NT2/D1 (cell line): ENCODE results near the gene NSFL1C.

Source experiments
- DNase-seq: peaks from one replicate; pipeline ENCODE4 v3.0.0-alpha.2; 2011; ENCODE audit warnings: low read depth, low spot score
- H3K27me3 ChIP-seq: 2 replicates; pipeline ENCODE4 v1.6.0; 2011; ENCODE audit warnings: mild to moderate bottlenecking; ENCODE audit not compliant: insufficient read length, insufficient read depth
- H3K36me3 ChIP-seq: 2 replicates; pipeline ENCODE4 v1.6.1; 2011; ENCODE audit warnings: mild to moderate bottlenecking, low read length, mixed read lengths; ENCODE audit not compliant: insufficient read depth, insufficient read length
- H3K4me1 ChIP-seq: 2 replicates; pipeline ENCODE4 v1.5.1; 2011; ENCODE audit not compliant: insufficient read depth, insufficient read length
- H3K4me3 ChIP-seq: 2 replicates; pipeline ENCODE4 v1.5.1; 2011; ENCODE audit warnings: low read depth; ENCODE audit not compliant: insufficient read length
- H3K9ac ChIP-seq: 2 replicates; pipeline ENCODE4 v1.6.0; 2011; ENCODE audit warnings: low read depth; ENCODE audit not compliant: insufficient read length
- H3K9me3 ChIP-seq: 2 replicates; pipeline ENCODE4 v1.5.1; 2011; ENCODE audit warnings: mild to moderate bottlenecking, low read length; ENCODE audit not compliant: insufficient read depth
- SUZ12 ChIP-seq: IDR thresholded peaks from 2 replicates; pipeline ENCODE4 v1.6.1; 2011; ENCODE audit not compliant: insufficient read length, insufficient read depth; ENCODE audit errors: extremely low read depth
- YY1 ChIP-seq: IDR thresholded peaks from 2 replicates; pipeline ENCODE4 v1.6.1; 2011; ENCODE audit not compliant: insufficient read length, insufficient read depth
- ZNF274 ChIP-seq: IDR thresholded peaks from 2 replicates; pipeline ENCODE4 v1.6.1; 2011; ENCODE audit warnings: mild to moderate bottlenecking, low read depth, low read length

The NSFL1C gene

DNA sequence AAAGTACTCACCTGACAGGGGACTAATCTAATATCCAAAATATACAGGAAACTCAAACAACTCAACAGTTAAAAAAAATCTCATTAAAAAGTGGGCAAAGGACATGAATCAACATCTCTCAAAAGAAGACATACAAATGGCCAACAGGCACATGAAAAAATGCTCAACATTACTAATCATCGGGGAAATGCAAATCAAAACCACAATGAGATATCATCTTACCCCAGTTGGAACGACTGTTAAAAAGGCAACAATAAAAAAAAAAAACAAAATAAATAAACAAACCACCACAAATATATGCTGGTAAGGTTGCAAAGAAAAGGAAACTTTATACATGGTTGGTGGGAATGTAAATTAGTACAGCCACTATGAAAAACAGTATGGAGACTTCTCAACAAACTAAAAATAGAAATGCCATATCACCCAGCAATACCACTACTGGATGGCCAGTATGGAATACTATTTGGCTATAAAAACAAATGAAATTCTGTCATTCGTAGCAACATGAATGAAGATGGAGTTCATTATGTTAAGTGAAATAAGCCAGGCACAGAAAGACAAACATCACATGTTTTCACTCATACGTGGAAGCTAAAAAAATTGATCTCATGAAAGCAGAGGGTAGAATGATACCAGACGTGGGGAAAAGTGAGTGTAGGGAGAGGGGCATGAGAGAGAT, 17.9 kb upstream of the NSFL1C start:
- peaks cover 6% of the 10 kb centered on the region for H3K27me3 ChIP-seq
- H3K4me3 ChIP-seq, result no peak overlapping the region
- H3K9me3 ChIP-seq, result no peaks in the 10 kb centered on the region
- no peak overlapping the region for H3K9ac ChIP-seq
- TF ChIP-seq YY1 (no peak), SUZ12 (no peak), ZNF274 (no peak)
- no peaks in the 10 kb centered on the region for H3K36me3 ChIP-seq
- no peak for DNase-seq
- H3K4me1 ChIP-seq, result no peaks in the 10 kb centered on the region

DNA sequence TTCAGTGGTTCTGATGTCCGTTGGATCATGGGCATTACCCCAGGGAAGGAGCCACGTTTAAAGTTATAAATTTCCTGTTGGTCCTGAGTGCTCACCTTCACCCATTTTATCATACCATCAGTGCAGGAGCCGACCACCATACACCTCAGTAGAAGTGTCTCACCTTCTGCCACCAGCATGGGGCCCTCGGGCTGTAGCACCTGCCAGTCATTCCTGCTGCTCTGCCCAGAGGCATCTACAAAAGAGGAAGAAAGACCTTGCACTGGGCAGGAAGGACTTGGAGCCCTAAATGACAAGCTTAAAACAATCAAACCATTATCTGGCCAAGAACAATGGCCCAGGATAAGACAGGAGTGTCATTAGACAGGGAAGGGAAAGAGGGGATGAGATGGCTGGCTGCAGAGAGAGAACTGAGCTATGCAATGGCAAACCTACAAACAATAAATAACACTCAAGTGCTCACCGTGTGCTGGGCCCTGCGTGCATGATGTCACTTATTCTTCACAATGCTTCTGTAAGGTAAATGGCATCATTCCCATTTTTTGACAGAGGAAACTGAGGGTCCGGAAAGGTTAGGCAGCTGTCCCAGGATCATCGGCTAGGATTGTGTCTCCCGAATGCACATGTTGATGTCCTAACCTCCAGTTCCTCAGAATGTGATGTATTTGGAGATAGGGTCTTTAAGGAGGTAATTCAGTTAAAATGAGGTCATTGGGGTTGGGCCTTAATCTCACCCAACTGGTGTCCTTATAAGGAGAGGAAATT, 13.4 kb upstream of the NSFL1C start:
- H3K27me3 ChIP-seq, result peaks cover 6% of the 10 kb centered on the region
- no peak for TF ChIP-seq SUZ12
- TF ChIP-seq YY1, result no peak
- no peak for TF ChIP-seq ZNF274
- no peak overlapping the region for H3K4me3 ChIP-seq
- H3K9ac ChIP-seq, result no peak overlapping the region
- DNase-seq, result no peak
- no peaks in the 10 kb centered on the region for H3K9me3 ChIP-seq
- H3K36me3 ChIP-seq, result no peaks in the 10 kb centered on the region
- no peaks in the 10 kb centered on the region for H3K4me1 ChIP-seq

DNA sequence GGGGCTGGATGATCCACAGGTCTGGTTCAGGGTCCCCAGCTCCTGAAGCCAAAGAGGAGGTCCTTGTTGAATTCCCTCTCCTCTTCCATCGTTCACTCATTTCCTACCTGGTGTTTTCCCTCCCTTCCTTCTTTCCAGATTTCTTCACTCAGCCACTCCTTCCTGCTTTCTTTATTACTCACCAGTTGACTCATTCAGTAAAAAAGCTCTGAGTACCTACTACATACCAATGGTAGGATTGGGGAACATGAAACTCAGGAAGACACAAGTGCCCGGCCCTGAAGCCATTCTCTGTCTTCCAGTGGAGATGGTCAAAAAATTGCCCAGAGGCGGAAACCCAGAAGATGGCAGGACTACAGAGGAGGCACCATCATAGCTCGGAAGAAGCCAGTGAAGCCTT, 11.9 kb upstream of the NSFL1C start:
- Histone ChIP-seq H3K27me3 (peaks cover 6% of the 10 kb centered on the region), H3K4me1 (no peaks in the 10 kb centered on the region), H3K4me3 (no peak overlapping the region), H3K9ac (no peak overlapping the region), H3K9me3 (no peaks in the 10 kb centered on the region), H3K36me3 (no peaks in the 10 kb centered on the region)
- TF ChIP-seq YY1, result no peak
- TF ChIP-seq ZNF274, result no peak
- TF ChIP-seq SUZ12, result no peak
- no peak for DNase-seq

DNA sequence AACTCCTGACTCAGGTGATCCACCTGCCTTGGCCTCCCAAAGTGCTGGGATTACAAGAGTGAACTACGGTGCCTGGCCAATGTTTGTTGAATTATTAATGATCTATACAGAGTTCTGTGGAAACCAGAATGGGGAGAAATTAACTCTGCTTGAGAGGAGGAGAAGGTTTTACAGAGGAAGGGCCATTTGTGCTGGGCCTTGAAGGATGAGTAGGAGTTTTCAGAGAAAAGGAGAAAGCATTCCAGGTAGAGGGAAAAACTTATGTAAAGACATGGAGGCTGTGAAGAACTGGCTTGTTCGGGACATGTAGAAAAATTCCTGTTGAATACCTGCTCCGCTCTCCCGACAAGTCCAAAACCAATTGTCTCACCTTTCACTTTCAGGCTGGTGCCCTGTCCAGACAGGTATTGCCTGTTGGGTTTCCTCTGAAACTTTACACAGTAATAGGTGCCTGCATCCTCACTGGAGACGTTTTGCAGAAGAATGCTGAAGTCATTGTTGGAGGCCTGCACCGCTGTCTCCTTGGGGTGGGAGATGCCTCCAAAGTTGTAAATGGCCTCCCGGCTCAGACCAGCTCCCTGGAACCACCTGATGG, 11.3 kb upstream of the NSFL1C start:
- Histone ChIP-seq H3K9me3 (no peaks in the 10 kb centered on the region), H3K36me3 (no peaks in the 10 kb centered on the region), H3K4me3 (no peak overlapping the region), H3K27me3 (peaks cover 6% of the 10 kb centered on the region), H3K4me1 (peaks cover 2% of the 10 kb centered on the region), H3K9ac (no peak overlapping the region)
- TF ChIP-seq YY1 (no peak), SUZ12 (no peak), ZNF274 (no peak)
- no peak for DNase-seq

DNA sequence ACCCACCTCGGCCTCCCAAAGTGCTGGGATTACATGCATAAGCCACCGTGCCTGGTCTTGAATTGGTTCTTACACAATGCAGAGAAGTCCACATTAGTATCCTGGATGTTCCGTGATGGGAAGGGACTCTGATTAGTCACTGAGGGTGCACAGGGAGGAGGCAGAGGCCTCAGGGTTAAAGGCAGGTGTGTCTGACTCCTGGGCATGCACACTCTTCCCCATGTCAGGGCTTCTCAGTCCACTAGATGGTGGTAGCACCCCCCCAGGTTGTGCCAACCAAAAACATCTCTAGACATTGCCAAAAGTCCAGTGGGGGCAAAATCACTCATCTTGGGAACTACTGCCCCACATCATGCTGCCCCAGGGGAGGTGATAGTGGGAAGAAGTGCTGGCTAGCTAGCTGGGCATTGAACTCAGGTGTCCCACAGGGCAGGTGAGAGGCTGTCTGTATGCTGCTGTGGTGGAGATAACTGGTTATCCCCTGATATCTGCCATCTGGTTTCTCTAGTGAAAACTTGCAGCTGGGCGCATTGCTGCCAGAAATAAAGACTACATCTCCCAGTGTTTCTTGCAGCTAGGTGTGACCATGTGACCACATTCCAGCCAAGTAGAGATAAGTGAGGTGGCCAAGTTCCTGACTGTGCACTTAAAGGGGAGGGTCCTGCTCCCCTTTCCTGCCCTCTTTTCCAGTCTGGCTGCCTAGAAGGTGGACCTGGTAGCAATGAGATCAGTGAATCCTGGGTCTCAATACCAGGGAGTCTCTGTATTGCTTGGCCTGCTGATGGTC, 8.4 kb upstream of the NSFL1C start:
- Histone ChIP-seq H3K4me1 (peaks cover 2% of the 10 kb centered on the region), H3K9me3 (no peaks in the 10 kb centered on the region), H3K36me3 (no peaks in the 10 kb centered on the region), H3K4me3 (no peak overlapping the region), H3K9ac (no peak overlapping the region), H3K27me3 (no peaks in the 10 kb centered on the region)
- no peak for DNase-seq
- no peak for TF ChIP-seq SUZ12
- TF ChIP-seq ZNF274, result no peak
- no peak for TF ChIP-seq YY1

DNA sequence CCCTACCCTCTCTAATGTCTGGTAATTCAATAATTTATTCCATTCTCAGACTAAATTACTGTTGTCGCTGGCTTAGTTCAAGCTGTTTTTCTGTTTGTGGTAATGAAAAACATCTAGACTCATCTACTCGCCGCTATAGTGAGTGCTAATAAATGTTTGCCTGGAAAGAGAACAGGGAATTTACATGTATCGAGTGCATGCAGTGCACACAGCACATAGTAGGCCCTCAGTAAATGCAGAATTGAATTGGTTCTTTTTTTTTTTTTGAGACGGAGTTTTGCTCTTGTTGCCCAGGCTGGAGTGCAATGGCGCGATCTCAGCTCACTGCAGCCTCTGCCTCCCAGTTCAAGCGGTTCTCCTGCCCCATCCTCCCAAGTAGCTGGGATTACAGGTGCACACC, 7.7 kb upstream of the NSFL1C start:
- H3K9ac ChIP-seq, result no peak overlapping the region
- no peak overlapping the region for H3K4me3 ChIP-seq
- H3K4me1 ChIP-seq, result peaks cover 2% of the 10 kb centered on the region
- no peaks in the 10 kb centered on the region for H3K9me3 ChIP-seq
- no peaks in the 10 kb centered on the region for H3K27me3 ChIP-seq
- no peak for TF ChIP-seq YY1
- TF ChIP-seq ZNF274, result no peak
- no peak for TF ChIP-seq SUZ12
- no peak for DNase-seq
- H3K36me3 ChIP-seq, result no peaks in the 10 kb centered on the region
